ENCODE measurements around the gene GLYR1. TPM values are rescaled to one million over a fixed set of nuclear protein-coding genes. Genes with fewer than 3 reads are reported as not detected.
A peak's percentile ranks its signal among the peaks of the same experiment; 100 is the strongest.
"Not testable (repeated sequence)": the region's sequence is repeated elsewhere in the genome, so short reads cannot be mapped to it uniquely, and the experiment has no call there.

The GLYR1 gene
- total RNA-seq, 1 donor from 2014 or later = 86.6 TPM

GRCh38 chr16:4790261-4790660 is 56.8 kb downstream of the GLYR1 start:
- no peak for DNase-seq (ENCODE audit: low spot score)

GRCh38 chr16:4788910-4789309 is 58.2 kb downstream of the GLYR1 start:
- no peak for DNase-seq (ENCODE audit: low spot score)

DNA sequence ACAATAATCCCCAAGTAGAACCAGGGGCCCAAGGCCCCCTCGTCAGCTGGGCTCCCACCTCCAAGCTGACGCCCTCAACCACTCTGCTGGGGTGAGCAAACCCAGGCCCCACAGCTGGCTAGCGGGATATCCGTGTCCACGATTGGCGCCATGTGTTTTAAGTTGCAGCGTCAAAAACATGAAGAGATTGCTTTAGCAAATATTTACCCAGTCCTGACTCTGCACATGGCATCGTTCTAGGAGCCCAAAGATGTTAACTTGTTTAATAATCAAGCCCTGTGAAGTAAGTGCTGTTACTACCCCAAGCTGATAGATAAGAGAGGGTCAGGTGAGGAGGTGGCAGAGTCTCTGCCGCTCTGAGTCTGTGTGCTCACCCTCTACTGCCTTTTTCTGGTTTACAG is 58.6 kb downstream of the GLYR1 start:
- DNase-seq (ENCODE audit: low spot score) = no peak

DNA sequence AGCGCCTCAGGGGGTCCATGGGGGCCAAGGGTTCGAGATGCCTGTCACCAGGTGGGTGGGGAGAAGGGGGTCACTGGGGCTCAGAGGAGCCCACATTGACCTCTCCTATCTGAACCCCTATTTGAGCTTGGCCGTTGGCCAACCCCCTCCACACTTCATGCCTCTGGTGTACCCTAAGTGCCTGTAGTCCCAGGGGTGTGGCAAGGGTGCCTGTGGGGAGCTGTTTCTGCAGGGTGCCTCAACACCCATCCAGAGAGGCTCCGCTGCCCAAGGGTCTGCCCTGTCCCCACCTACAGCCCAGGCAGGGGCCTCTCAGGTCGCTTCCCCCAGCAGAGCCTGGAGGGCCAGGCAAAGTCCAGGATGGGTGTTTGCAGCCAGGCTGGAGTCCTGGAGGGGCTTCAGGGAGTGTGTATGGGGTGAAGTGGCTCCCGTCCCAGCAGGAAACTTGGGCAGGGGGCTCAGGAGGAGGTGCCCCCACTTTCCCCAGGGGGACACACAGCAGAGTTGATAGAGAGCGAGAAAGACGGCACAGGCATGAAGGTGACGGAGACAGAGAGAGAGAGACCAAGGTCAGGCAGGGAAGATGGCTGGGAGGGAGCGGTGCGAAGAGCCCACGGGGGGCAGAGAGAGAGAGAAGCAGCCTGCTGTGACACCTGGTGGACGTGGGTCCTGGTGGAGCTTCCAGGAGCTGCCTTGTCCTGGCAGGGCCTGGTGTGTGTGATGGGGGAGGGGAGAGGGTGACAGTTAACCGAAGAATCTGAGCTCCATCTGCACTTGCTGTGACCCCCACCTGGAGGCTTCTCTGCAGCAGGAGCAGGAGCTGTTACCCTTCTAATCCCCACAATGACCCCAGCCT is 59.2 kb downstream of the GLYR1 start, which contains the start of gene SEPTIN12:
Gene SEPTIN12, minus strand, starts transcription at position 719 of the 856 bp plus-strand sequence. Its CDS starts 700 bp downstream, at position 19.
- no peak for DNase-seq (ENCODE audit: low spot score)

- DNase-seq (ENCODE audit: low spot score) = no peak
Measured at GRCh38 chr16:4787068-4787467, 60.0 kb downstream of the GLYR1 start.

GRCh38 chr16:4785758-4786433 is 61.2 kb downstream of the GLYR1 start:
- DNase-seq (ENCODE audit: low spot score) = no peak

- not testable (repeated sequence) for DNase-seq (ENCODE audit: low spot score)
Measured at GRCh38 chr16:4784444-4784987, 62.6 kb downstream of the GLYR1 start.

DNA sequence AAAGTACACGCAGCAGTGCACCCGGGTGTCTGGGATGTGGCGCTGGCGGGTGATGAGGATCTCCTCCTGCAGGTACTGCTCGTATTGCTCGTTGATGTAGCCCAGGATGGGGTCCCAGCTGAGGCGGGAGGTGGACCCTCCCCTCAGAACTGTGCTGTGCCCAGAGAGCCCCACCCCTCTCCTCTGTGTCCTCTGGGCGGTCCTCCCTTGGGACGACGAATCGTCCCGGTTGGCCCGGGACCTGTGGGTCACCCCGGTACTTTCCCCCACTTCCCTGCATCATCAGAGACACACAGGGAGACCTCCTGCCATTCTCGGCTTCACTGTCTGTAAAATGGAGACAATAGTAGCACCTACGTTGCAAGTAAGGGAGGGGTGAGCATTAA is 63.1 kb downstream of the GLYR1 start:
- DNase-seq (ENCODE audit: low spot score) = no peak

DNA sequence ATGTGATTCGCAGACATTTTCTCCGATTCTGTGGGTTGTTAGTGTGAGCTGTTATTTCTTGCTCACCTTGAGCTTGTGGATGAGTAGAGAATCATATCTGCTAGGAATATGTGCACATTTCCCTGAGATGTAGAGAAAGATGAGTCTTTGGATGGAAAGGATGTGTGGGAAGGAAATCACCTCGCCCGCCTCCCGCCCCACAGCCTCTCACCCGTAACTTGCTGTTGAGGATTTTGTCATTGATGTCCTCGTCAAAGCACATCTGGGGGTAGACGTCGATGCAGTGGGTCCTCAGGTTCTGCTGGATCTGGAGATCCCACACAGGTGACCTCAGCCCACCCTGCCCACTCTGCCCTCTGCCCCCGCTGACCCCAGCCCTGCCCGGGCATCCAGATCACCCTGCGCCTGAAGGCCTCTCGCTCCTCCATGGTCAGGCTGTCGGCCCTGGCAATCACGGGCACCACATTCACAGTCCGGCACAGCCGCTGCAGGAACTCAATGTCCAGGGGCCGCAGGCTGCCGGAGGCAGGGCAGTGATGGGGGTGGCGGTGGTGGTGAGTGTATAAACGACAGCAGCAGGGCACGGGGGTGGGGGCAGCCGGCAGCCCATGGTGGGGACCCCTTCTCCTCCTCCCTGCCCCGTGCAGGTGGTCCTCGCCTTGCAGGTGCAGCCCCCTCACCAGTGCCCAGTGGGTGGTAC is 63.7 kb downstream of the GLYR1 start:
- no peak for DNase-seq (ENCODE audit: low spot score)

- DNase-seq (ENCODE audit: low spot score) = no peak
Measured at GRCh38 chr16:4780235-4780634, 66.9 kb downstream of the GLYR1 start.

GRCh38 chr16:4778050-4778392 is 69.1 kb downstream of the GLYR1 start:
- no peak for DNase-seq (ENCODE audit: low spot score)

- DNase-seq (ENCODE audit: low spot score) = no peak
Measured at GRCh38 chr16:4777339-4778049, 69.6 kb downstream of the GLYR1 start.

- DNase-seq (ENCODE audit: low spot score) = no peak
Measured at GRCh38 chr16:4776141-4776705, 70.9 kb downstream of the GLYR1 start.

GRCh38 chr16:4775005-4775404 is 72.1 kb downstream of the GLYR1 start:
- no peak for DNase-seq (ENCODE audit: low spot score)

- DNase-seq (ENCODE audit: low spot score) = no peak
Measured at GRCh38 chr16:4772351-4772750, 74.7 kb downstream of the GLYR1 start.

DNA sequence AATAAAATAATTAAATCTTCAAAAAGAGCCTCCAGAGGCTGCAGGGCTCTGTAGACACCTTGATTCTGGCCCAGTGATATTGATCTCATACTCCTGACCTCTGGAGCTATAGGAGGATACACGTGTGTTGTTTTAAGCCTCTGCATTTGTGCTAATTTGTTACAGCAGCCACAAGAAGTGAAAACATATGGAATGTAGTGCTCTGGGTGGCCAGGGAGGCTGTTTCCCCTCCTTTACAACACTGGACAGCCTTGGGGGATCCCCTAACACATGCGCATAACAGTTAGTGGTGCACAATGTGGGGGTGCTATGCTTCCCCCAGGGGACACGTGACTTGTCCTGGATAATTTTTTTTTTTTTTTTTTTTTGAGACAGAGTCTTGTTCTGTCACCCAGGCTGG is 75.4 kb downstream of the GLYR1 start:
- no peak for DNase-seq (ENCODE audit: low spot score)

GRCh38 chr16:4769306-4769638 is 77.8 kb downstream of the GLYR1 start:
- DNase-seq (ENCODE audit: low spot score) = no peak

- peak; percentile 97 for DNase-seq (ENCODE audit: low spot score)
Measured at GRCh38 chr16:4768549-4769305, 78.4 kb downstream of the GLYR1 start.

- DNase-seq (ENCODE audit: low spot score) = no peak
Measured at GRCh38 chr16:4767872-4768548, 79.1 kb downstream of the GLYR1 start.
